Gastrocnemius medialis (tissue), 4 donors: ENCODE results near the gene SFXN1. TPM values are rescaled to one million over a fixed set of nuclear protein-coding genes. Genes with fewer than 3 reads are reported as not detected.

Experiments
- ATAC-seq, 2 donors: fragments of 150-250 bp; one replicate each; pipeline ENCODE4 v1.9.1; 2016
- DNase-seq, 2 donors: peaks; one replicate each; pipeline ENCODE4 v3.0.0-alpha.2; 2019
- H3K27ac ChIP-seq, 4 donors: fragments of 200-600 bp; sonication (generic); 1 replicate in 1 of 4; 2 replicates in 3 of 4; pipeline ENCODE4 v1.5.1; 2016 to 2018; ENCODE audit warnings: mild to moderate bottlenecking in 2 of 4, moderate library complexity in 1 of 4
- H3K27me3 ChIP-seq, 3 donors: fragments of 200-600 bp; sonication (generic) in 2 of 3; 1 replicate in 1 of 3; 2 replicates in 2 of 3; pipeline versions ENCODE4 v1.5.1 to v1.6.0; 2016 to 2019; ENCODE audit warnings: mild to moderate bottlenecking in 1 of 3, moderate library complexity in 1 of 3
- H3K36me3 ChIP-seq, 2 donors: fragments of 200-600 bp; sonication (generic) in 1 of 2; one replicate each; pipeline ENCODE4 v1.5.1; 2017 to 2018
- H3K4me1 ChIP-seq, 2 donors: fragments of 200-600 bp; sonication (generic) in 1 of 2; one replicate each; pipeline ENCODE4 v1.5.1; 2016 to 2017; ENCODE audit warnings: mild to moderate bottlenecking in 2 of 2
- H3K4me3 ChIP-seq, 4 donors: fragments of 200-600 bp; sonication (generic) in 3 of 4; 1 replicate in 1 of 4; 2 replicates in 3 of 4; pipeline ENCODE4 v1.5.1; 2016 to 2019; ENCODE audit warnings: mild to moderate bottlenecking in 2 of 4
- H3K9me3 ChIP-seq, 3 donors: fragments of 200-600 bp; sonication (generic) in 2 of 3; 1 replicate in 1 of 3; 2 replicates in 2 of 3; pipeline ENCODE4 v1.5.1; 2016 to 2019
- POLR2A ChIP-seq, 2 donors: fragments of 450-650 bp; IDR thresholded peaks; one replicate each; pipeline ENCODE4 v1.6.1; 2017; ENCODE audit warnings: antibody characterized with exemption in 2 of 2, mild to moderate bottlenecking in 2 of 2, moderate library complexity in 2 of 2
- in situ Hi-C, 4 donors: fragments of 200-750 bp; cut with MboI; loops; one replicate each; pipeline versions ENCODE4 v1.15.0 to v1.8.0; 2017; ENCODE audit warnings: low sequenced_read_pairs in 4 of 4
- intact Hi-C: fragments of 100-400 bp; cut with DNase I; formaldehyde crosslinking; loops from one replicate; pipeline ENCODE4 v1.15.1; 2023; ENCODE audit warnings: low total_unique reads
- total RNA-seq, 4 donors: library from RNA; depleted of rRNA; stranded (reverse); fragments of >200 nt; gene quantifications; one replicate each; pipeline versions ENCODE4 v1.1.0 to v1.2.3, GENCODE V29; 2016
- TF ChIP-seq, protein P1 (sequence below), 5 experiments: fragments of 450-650 bp in 3 of 5; fragments of 200-600 bp in 2 of 5; sonication (generic) in 2 of 5; IDR thresholded peaks in 4 of 5; conservative IDR thresholded peaks in 1 of 5; 1 replicate in 4 of 5; 2 replicates in 1 of 5; pipeline ENCODE4 v1.5.1; 2016 to 2019; ENCODE audit warnings: antibody characterized with exemption in 5 of 5, mild to moderate bottlenecking in 3 of 5, moderate library complexity in 3 of 5

The SFXN1 gene
- total RNA-seq, 4 donors from 2014 or later: 5.8 to 16.7 (median 13.1) TPM

DNA sequence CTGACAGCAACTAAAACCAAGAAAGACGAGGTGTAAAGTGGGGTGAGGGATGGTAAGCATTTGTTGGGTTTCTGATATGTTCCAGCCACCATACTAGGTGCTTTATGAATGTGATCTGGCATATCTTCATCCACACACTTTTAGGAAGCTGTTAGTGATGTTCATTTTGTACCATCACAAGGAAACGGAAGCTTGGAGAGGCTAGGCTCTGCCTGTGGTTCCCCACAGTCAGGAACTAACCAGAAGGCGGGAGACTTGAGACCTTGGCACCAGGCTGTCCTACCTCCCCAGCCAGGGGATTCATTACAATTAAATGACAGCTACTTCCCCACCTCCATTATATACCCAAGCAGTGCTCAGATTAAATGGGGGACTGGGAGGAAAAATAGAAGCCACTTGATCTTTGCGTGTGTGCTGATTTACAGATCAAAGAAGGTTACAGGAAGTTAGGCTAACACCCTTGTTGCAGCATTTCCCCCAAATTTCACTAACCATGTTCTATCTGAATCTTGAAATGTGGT, 43.0 kb downstream of the SFXN1 start:
- Histone ChIP-seq H3K27me3 (no peaks in the 10 kb centered on the region), H3K27ac (no peak overlapping the region), H3K4me1 (no peaks in the 10 kb centered on the region), H3K4me3 (no peak overlapping the region), H3K9me3 (no peaks in the 10 kb centered on the region), H3K36me3 (peaks cover 0 to 34% of the 10 kb centered on the region in 2 donors)
- no peak for TF ChIP-seq POLR2A (IDR thresholded peaks at IDR 0.05)
- TF ChIP-seq, protein P1, sequence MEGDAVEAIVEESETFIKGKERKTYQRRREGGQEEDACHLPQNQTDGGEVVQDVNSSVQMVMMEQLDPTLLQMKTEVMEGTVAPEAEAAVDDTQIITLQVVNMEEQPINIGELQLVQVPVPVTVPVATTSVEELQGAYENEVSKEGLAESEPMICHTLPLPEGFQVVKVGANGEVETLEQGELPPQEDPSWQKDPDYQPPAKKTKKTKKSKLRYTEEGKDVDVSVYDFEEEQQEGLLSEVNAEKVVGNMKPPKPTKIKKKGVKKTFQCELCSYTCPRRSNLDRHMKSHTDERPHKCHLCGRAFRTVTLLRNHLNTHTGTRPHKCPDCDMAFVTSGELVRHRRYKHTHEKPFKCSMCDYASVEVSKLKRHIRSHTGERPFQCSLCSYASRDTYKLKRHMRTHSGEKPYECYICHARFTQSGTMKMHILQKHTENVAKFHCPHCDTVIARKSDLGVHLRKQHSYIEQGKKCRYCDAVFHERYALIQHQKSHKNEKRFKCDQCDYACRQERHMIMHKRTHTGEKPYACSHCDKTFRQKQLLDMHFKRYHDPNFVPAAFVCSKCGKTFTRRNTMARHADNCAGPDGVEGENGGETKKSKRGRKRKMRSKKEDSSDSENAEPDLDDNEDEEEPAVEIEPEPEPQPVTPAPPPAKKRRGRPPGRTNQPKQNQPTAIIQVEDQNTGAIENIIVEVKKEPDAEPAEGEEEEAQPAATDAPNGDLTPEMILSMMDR (IDR thresholded peaks at IDR 0.05 in 4 of 5, conservative IDR thresholded peaks at IDR 0.05 in 1 of 5): no peak
- DNase-seq: no peak
- in situ Hi-C loops (no loop called here), intact Hi-C loops (no loop called here)
- no peak for ATAC-seq

DNA sequence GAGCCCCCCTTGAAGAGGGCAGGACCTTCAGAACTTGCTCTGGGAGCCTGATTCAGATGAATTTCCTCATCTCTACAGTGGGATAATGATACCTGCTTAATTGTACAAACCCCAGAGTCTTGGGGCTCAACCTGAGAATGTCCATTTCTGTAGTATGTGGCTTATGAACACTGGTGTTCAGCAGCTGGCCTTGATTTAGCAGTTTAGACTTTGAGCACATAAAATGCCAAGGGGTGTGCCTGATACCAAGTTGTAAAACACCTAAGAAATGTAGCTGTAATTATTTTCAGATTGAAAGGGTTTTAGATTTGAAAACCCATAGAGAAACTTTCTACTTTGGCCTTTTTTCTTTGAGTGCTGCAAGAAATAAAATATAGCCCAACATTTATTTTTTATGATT, 44.9 kb downstream of the SFXN1 start:
- Histone ChIP-seq H3K4me3 (no peak overlapping the region), H3K4me1 (no peaks in the 10 kb centered on the region), H3K27me3 (no peaks in the 10 kb centered on the region), H3K36me3 (peaks cover 0 to 32% of the 10 kb centered on the region in 2 donors), H3K27ac (no peak overlapping the region), H3K9me3 (no peaks in the 10 kb centered on the region)
- in situ Hi-C loops (no loop called here), intact Hi-C loops (no loop called here)
- DNase-seq: no peak
- no peak for ATAC-seq
- TF ChIP-seq, protein P1 (IDR thresholded peaks at IDR 0.05 in 4 of 5, conservative IDR thresholded peaks at IDR 0.05 in 1 of 5): no peak

DNA sequence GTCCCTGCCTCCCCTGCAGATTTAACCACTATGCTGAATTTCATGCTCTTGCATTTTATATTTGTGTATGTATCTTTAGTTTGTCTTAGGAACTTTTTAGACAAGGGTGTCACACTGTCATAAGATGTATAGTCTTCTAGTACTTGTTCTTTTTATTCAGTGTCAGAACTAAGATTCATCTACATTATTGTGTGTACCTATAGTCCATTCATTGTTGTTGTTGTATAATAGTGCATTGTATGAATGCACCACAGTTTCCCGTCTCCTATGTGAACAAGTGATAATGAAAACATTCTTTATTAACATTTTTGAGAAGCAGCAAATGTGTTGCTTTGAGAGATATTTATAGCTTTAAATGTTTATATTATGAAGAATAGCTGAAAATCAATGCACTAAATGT, 45.9 kb downstream of the SFXN1 start:
- no peaks in the 10 kb centered on the region for H3K4me1 ChIP-seq
- no peak for ATAC-seq
- peaks cover 0 to 24% of the 10 kb centered on the region in 2 donors for H3K36me3 ChIP-seq
- no peaks in the 10 kb centered on the region for H3K27me3 ChIP-seq
- no peak for TF ChIP-seq POLR2A (IDR thresholded peaks at IDR 0.05)
- TF ChIP-seq, protein P1 (IDR thresholded peaks at IDR 0.05 in 4 of 5, conservative IDR thresholded peaks at IDR 0.05 in 1 of 5): no peak
- no peak for DNase-seq
- H3K9me3 ChIP-seq: no peaks in the 10 kb centered on the region
- H3K27ac ChIP-seq: no peak overlapping the region
- no peak overlapping the region for H3K4me3 ChIP-seq
- intact Hi-C loops (no loop called here), in situ Hi-C loops (no loop called here)

DNA sequence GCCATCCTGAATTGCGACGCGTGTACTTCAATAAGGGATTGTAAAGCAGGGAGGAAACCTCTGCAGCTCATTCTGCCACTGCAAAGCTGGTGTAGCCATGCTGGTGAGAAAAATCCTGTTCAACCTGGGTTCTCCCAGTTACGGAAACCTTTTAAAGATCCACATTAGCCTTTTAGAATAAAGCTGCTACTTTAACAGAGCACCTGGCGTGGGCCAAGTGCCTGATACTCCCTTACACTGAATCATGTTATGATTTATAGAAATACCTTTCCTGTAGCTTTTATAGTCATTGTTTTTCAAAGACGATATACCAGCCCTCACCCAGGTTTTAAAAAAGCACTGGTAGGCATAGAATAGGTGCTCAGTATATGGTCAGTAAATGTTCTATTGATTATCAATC, 48.3 kb downstream of the SFXN1 start:
- Histone ChIP-seq H3K27ac (no peak overlapping the region), H3K27me3 (no peaks in the 10 kb centered on the region), H3K36me3 (peaks cover 0 to 19% of the 10 kb centered on the region in 2 donors), H3K4me3 (no peak overlapping the region), H3K4me1 (no peaks in the 10 kb centered on the region), H3K9me3 (no peaks in the 10 kb centered on the region)
- TF ChIP-seq, protein P1 (IDR thresholded peaks at IDR 0.05 in 4 of 5, conservative IDR thresholded peaks at IDR 0.05 in 1 of 5): no peak
- ATAC-seq (no peak), DNase-seq (no peak)
- intact Hi-C loops (no loop called here), in situ Hi-C loops (no loop called here)

DNA sequence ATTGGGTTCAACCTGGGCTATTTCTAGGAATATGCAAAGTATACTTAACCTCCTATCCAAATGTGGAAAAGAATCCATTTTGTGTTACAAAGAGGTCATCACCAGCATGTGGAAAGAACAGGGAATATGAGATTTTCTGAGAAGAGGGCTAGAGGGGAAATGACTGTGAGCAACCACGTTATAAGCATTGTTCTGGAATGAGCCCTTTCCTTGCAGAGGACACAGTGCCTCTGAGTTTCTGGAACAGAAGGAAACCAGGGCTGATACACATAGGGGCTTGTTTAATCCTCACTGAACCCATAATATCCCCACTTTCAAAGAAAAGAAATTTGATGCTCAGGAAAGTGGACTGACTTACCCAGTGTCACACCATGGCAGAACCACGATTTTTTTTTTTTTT, 53.0 kb downstream of the SFXN1 start:
- Histone ChIP-seq H3K27ac (no peak overlapping the region), H3K9me3 (no peaks in the 10 kb centered on the region), H3K4me3 (no peak overlapping the region), H3K27me3 (no peaks in the 10 kb centered on the region), H3K36me3 (peaks cover 0 to 10% of the 10 kb centered on the region in 2 donors), H3K4me1 (no peaks in the 10 kb centered on the region)
- ATAC-seq: no peak
- intact Hi-C loops (no loop called here), in situ Hi-C loops (loop anchor here in 3 of 4 donors (10.0 kb wide), 1 partner anchor 183 kb away; no protein-coding TSS in a partner anchor)
- TF ChIP-seq, protein P1 (IDR thresholded peaks at IDR 0.05 in 4 of 5, conservative IDR thresholded peaks at IDR 0.05 in 1 of 5): no peak
- no peak for TF ChIP-seq POLR2A (IDR thresholded peaks at IDR 0.05)
- DNase-seq: no peak
